GM12878 (cell line): Measurements from ENCODE around the gene PRKG1. TPM values are rescaled to one million over a fixed set of nuclear protein-coding genes. Genes with fewer than 3 reads are reported as not detected.

Experiments used
- ATAC-seq: fragments of 200-7000 bp; cut with Tn5 transposase; 3 replicates; pipeline ENCODE4 v1.9.1; 2020; ENCODE audit warnings: mild to moderate bottlenecking, moderate library complexity
- BruUV-seq: library from RNA; stranded (reverse); fragments of 400-500 nt; replicated peaks from 2 replicates; lab custom pipeline; 2021; lab: Mats Ljungman, UMichigan
- CTCF ChIA-PET: fragments of 300-600 bp; sonication (Branson Sonifier 250); formaldehyde crosslinking; extraction: SDS; loops from one replicate; lab custom pipeline; 2021; ENCODE audit warnings: inconsistent platforms; lab: Yijun Ruan, JAX
- POLR2A ChIA-PET: fragments of 350-600 bp; formaldehyde crosslinking; extraction: SDS; loops from one replicate; lab custom pipeline; 2021; ENCODE audit warnings: inconsistent platforms; lab: Charles Lee
- RAD21 ChIA-PET: fragments of 300-600 bp; sonication (Branson Sonifier 250); formaldehyde crosslinking; loops from one replicate; lab custom pipeline; 2023; ENCODE audit warnings: antibody characterized with exemption; ENCODE audit not compliant: unreplicated experiment; lab: Charles Lee
- SMC1A ChIA-PET: fragments of 300-600 bp; sonication (Branson Sonifier 250); formaldehyde crosslinking; loops from one replicate; lab custom pipeline; 2023; ENCODE audit not compliant: unreplicated experiment, uncharacterized antibody; lab: Charles Lee
- DNase-seq: peaks from one replicate; pipeline ENCODE4 v3.0.0-alpha.2; 2011; ENCODE audit warnings: low read depth, low spot score
- FAIRE-seq: peaks from 3 replicates; lab custom pipeline; 2011; peaks lifted over from hg19 to GRCh38; lab: Jason Lieb, UNC
- H2AFZ ChIP-seq: 2 replicates; pipeline ENCODE4 v1.6.0; 2011; ENCODE audit warnings: low read depth, low read length, control low read depth; ENCODE audit not compliant: control insufficient read depth
- H3K27ac ChIP-seq: 2 replicates; pipeline ENCODE4 v1.5.1; 2011; ENCODE audit warnings: control low read depth; ENCODE audit not compliant: control insufficient read depth, insufficient read depth
- H3K27me3 ChIP-seq, 2 experiments: replicated peaks in 1 of 2; 2 replicates each; pipeline versions ENCODE4 v1.6.0 to v1.6.1; 2011; ENCODE audit warnings: low read length in 1 of 2; ENCODE audit not compliant: control insufficient read depth in 2 of 2, insufficient read depth in 2 of 2
- H3K36me3 ChIP-seq, 2 experiments: 2 replicates each; pipeline ENCODE4 v1.5.1; 2011; ENCODE audit warnings: low read length in 1 of 2; ENCODE audit not compliant: control insufficient read depth in 2 of 2, insufficient read depth in 2 of 2
- H3K4me1 ChIP-seq: 2 replicates; pipeline ENCODE4 v1.6.1; 2011; ENCODE audit warnings: mild to moderate bottlenecking, low read length, moderate library complexity, mixed read lengths; ENCODE audit not compliant: control insufficient read depth, insufficient read depth
- H3K4me2 ChIP-seq: 2 replicates; pipeline ENCODE4 v1.6.0; 2011; ENCODE audit warnings: control low read depth; ENCODE audit not compliant: control insufficient read depth, insufficient read depth
- H3K4me3 ChIP-seq: fragments of 200-600 bp; sonication (generic); 2 replicates; pipeline ENCODE4 v1.5.1; 2016
- H3K79me2 ChIP-seq: 2 replicates; pipeline ENCODE4 v1.6.0; 2011; ENCODE audit warnings: low read length; ENCODE audit not compliant: control insufficient read depth, insufficient read depth
- H3K9ac ChIP-seq: 2 replicates; pipeline ENCODE4 v1.8.0; 2011; ENCODE audit warnings: low read length, control low read depth, mixed read lengths; ENCODE audit not compliant: control insufficient read depth, insufficient read depth
- H3K9me3 ChIP-seq: replicated peaks from 3 replicates; pipeline ENCODE4 v1.5.1; 2011; ENCODE audit warnings: mild to moderate bottlenecking, low read length; ENCODE audit not compliant: control insufficient read depth, insufficient read depth
- H4K20me1 ChIP-seq: 2 replicates; pipeline ENCODE4 v1.6.0; 2011; ENCODE audit not compliant: control insufficient read depth, insufficient read depth
- CEBPZ ChIP-seq: fragments of 150-350 bp; IDR thresholded peaks from 2 replicates; pipeline ENCODE4 v1.6.1; 2016; ENCODE audit warnings: low read depth, low read length
- CREB1 ChIP-seq: IDR thresholded peaks from 2 replicates; pipeline ENCODE4 v1.6.1; 2012; ENCODE audit warnings: low read depth, mild to moderate bottlenecking, inconsistent platforms
- EED ChIP-seq: sonication (generic); IDR thresholded peaks from 2 replicates; pipeline ENCODE4 v1.6.1; 2016; ENCODE audit warnings: antibody characterized with exemption, low read depth
- EGR1 ChIP-seq, 2 experiments: IDR thresholded peaks; 1 replicate in 1 of 2; 2 replicates in 1 of 2; pipeline ENCODE4 v1.6.1; 2011 to 2012; ENCODE audit warnings: low read depth in 2 of 2, low read length in 2 of 2, borderline replicate concordance in 1 of 2, mild to moderate bottlenecking in 1 of 2, moderate library complexity in 1 of 2
- ETV6 ChIP-seq, 2 experiments: fragments of 450-650 bp in 1 of 2; IDR thresholded peaks in 1 of 2; conservative IDR thresholded peaks in 1 of 2; 2 replicates each; pipeline ENCODE4 v1.6.1; 2014; ENCODE audit warnings: antibody characterized with exemption in 1 of 2, borderline replicate concordance in 1 of 2, low read depth in 1 of 2, mild to moderate bottlenecking in 1 of 2, moderate library complexity in 1 of 2
- EZH2 ChIP-seq: IDR thresholded peaks from 2 replicates; pipeline ENCODE4 v1.6.1; 2012; ENCODE audit warnings: low read depth, mild to moderate bottlenecking, control low read depth, inconsistent platforms, low read length, borderline replicate concordance; ENCODE audit not compliant: control insufficient read depth
- HDAC2 ChIP-seq: fragments of 200-600 bp; sonication (generic); IDR thresholded peaks from 2 replicates; pipeline ENCODE4 v1.6.1; 2017
- KLF5 ChIP-seq: fragments of 450-650 bp; IDR thresholded peaks from 2 replicates; pipeline ENCODE4 v1.6.1; 2014; ENCODE audit warnings: mild to moderate bottlenecking; ENCODE audit not compliant: partially characterized antibody
- LARP7 ChIP-seq: fragments of 450-650 bp; IDR thresholded peaks from 2 replicates; pipeline ENCODE4 v1.6.1; 2017; ENCODE audit warnings: mild to moderate bottlenecking
- NBN ChIP-seq: fragments of 450-650 bp; IDR thresholded peaks from 2 replicates; pipeline ENCODE4 v1.6.1; 2016
- RUNX3 ChIP-seq: IDR thresholded peaks from 2 replicates; pipeline ENCODE4 v1.6.1; 2012; ENCODE audit warnings: low read length, inconsistent platforms
- SREBF2 ChIP-seq: IDR thresholded peaks from 2 replicates; pipeline ENCODE4 v1.6.1; 2012; ENCODE audit warnings: mild to moderate bottlenecking, low read length
- ZBTB11 ChIP-seq: fragments of 450-650 bp; formaldehyde crosslinking; IDR thresholded peaks from 2 replicates; pipeline ENCODE4 v1.5.0; 2022; ENCODE audit warnings: mild to moderate bottlenecking, missing genetic modification characterization
- ZNF592 ChIP-seq: fragments of 450-650 bp; IDR thresholded peaks from 2 replicates; pipeline ENCODE4 v1.6.1; 2017; ENCODE audit warnings: mild to moderate bottlenecking, moderate library complexity
- in situ Hi-C: fragments of 300-500 bp; cut with MboI; formaldehyde crosslinking; loops from 9 replicates; pipeline ENCODE4 v1.14.3; 2018; ENCODE audit warnings: mixed read lengths
- intact Hi-C: fragments of 100-400 bp; cut with micrococcal nuclease; formaldehyde crosslinking; loops from one replicate; pipeline ENCODE4 v1.14.2; 2022; ENCODE audit not compliant: unreplicated experiment
- polyA plus RNA-seq, 11 experiments: library from polyadenylated mRNA; depleted of rRNA in 4 of 11; unstranded in 6 of 11; stranded (reverse) in 5 of 11; fragments of >200 nt; fragmentation: Nextera tagmentation in 4 of 11; fragmentation: Illumina TruSeq in 1 of 11; extraction: Ambion mirVana in 4 of 11; extraction: Trizol in 1 of 11; gene quantifications; 1 replicate in 1 of 11; 2 replicates in 10 of 11; pipeline versions ENCODE4 v1.2.1 to v1.2.3, GENCODE V29; 2011 to 2016; ENCODE audit warnings: inconsistent platforms in 2 of 11, missing spikeins in 2 of 11, low read depth in 1 of 11
- total RNA-seq, 4 experiments: library from RNA; depleted of rRNA in 3 of 4; stranded (reverse); fragments of >200 nt in 3 of 4; fragmentation: Illumina TruSeq in 1 of 4; extraction: Trizol in 1 of 4; gene quantifications; 2 replicates each; pipeline versions ENCODE4 v1.2.1 to v1.2.3, GENCODE V29; 2013 to 2021

Gene PRKG1
- total and polyA plus RNA-seq, 10 of the 15 experiments (the other 5 are each of a cell fraction or from before 2014, with no cell fraction given) = 0.04 to 0.05 TPM; not detected in 8

- ChIA-PET CTCF (no interaction called here), RAD21 (no interaction called here), POLR2A (no interaction called here), SMC1A (interaction anchor here (0.6 kb wide), 1 partner anchor 37 kb away, joined by 3 read pairs; no protein-coding TSS in a partner anchor)
- Histone ChIP-seq H3K36me3 (no peaks in the 10 kb centered on the region), H3K27me3 (no peaks in the 10 kb centered on the region), H3K9me3 (no peaks in the 10 kb centered on the region), H3K9ac (no peak overlapping the region), H3K27ac (no peak overlapping the region), H3K4me2 (no peak overlapping the region), H4K20me1 (no peaks in the 10 kb centered on the region), H3K4me3 (no peak overlapping the region), H2AFZ (no peak overlapping the region), H3K79me2 (no peaks in the 10 kb centered on the region), H3K4me1 (no peaks in the 10 kb centered on the region)
- no peak for DNase-seq
- FAIRE-seq = no peak
- no peak for ATAC-seq
- no TSS peak for BruUV-seq
- TF ChIP-seq ETV6 (conservative IDR thresholded peaks at IDR 0.05 in 1 of 2, IDR thresholded peaks at IDR 0.05 in 1 of 2; ENCODE audit: borderline replicate concordance in 1 of 2, low read depth in 1 of 2) (no peak), KLF5 (no peak), EZH2 (no peak), ZNF592 (no peak), ZBTB11 (CRISPR knock-in tag) (no peak), HDAC2 (no peak), SREBF2 (no peak), NBN (no peak), CREB1 (no peak), EGR1 (IDR thresholded peaks at IDR 0.05; ENCODE audit: borderline replicate concordance in 1 of 2, low read depth in 2 of 2, low read length in 2 of 2) (no peak), LARP7 (no peak), RUNX3 (no peak), CEBPZ (no peak), EED (no peak)
- in situ Hi-C loops = no loop called here
- intact Hi-C loops = no loop called here
These were observed 1111.0 kb downstream of the PRKG1 start for GRCh38 chr10:52185256-52185655.
